ENCODE data around the gene FECH.

- TF ChIP-seq CTCF (IDR thresholded peaks at IDR 0.05) (no peak), POLR2A (IDR thresholded peaks at IDR 0.05) (no peak)
Observed at GRCh38 chr18:57595347-57595746, 8.8 kb upstream of the FECH start.

All from esophagus squamous epithelium (tissue), 4 donors.